Vagina (tissue), 2 donors: ENCODE data around the gene SLC9C1.

Source experiments
- POLR2AphosphoS5 ChIP-seq, 2 donors: sonication (generic); formaldehyde crosslinking; IDR thresholded peaks; one replicate each; pipeline ENCODE4 v1.9.0; 2017; ENCODE audit warnings: antibody characterized with exemption in 2 of 2, mild to moderate bottlenecking in 2 of 2, low read depth in 1 of 2; ENCODE audit not compliant: insufficient read depth in 1 of 2
- TF ChIP-seq, protein P1 (sequence below), 3 experiments: fragments of 450-650 bp in 2 of 3; fragments of 200-600 bp in 1 of 3; sonication (generic) in 1 of 3; IDR thresholded peaks; one replicate each; pipeline ENCODE4 v1.5.1; 2017 to 2019; ENCODE audit warnings: antibody characterized with exemption in 3 of 3, mild to moderate bottlenecking in 2 of 3, moderate library complexity in 2 of 3

GRCh38 chr3:112289011-112289410 lies 5.0 kb downstream of the SLC9C1 start:
- no peak for TF ChIP-seq POLR2AphosphoS5 (IDR thresholded peaks at IDR 0.05; ENCODE audit: insufficient read depth in 1 of 2, low read depth in 1 of 2)
- TF ChIP-seq, protein P1, sequence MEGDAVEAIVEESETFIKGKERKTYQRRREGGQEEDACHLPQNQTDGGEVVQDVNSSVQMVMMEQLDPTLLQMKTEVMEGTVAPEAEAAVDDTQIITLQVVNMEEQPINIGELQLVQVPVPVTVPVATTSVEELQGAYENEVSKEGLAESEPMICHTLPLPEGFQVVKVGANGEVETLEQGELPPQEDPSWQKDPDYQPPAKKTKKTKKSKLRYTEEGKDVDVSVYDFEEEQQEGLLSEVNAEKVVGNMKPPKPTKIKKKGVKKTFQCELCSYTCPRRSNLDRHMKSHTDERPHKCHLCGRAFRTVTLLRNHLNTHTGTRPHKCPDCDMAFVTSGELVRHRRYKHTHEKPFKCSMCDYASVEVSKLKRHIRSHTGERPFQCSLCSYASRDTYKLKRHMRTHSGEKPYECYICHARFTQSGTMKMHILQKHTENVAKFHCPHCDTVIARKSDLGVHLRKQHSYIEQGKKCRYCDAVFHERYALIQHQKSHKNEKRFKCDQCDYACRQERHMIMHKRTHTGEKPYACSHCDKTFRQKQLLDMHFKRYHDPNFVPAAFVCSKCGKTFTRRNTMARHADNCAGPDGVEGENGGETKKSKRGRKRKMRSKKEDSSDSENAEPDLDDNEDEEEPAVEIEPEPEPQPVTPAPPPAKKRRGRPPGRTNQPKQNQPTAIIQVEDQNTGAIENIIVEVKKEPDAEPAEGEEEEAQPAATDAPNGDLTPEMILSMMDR (IDR thresholded peaks at IDR 0.05) = no peak
